ENCODE data around the gene SMURF1.
"Not testable (repeated sequence)": the region's sequence is repeated elsewhere in the genome, so short reads cannot be mapped to it uniquely, and the experiment has no call there.

SMURF1 gene

GRCh38 chr7:99143853-99144672 is at the start of gene SMURF1:
Gene SMURF1 (minus strand): TSS chr7:99144108. CDS start chr7:99143780, 328 bp downstream.
- peak; percentile 31 to 61 (median 53) for DNase-seq (ENCODE audit: low read depth in 3 of 3, low spot score in 1 of 3)

GRCh38 chr7:99191869-99192596 is 48.1 kb upstream of the SMURF1 start:
- no peak for DNase-seq (ENCODE audit: low read depth in 3 of 3, low spot score in 1 of 3)

GRCh38 chr7:99190359-99191009 is 46.6 kb upstream of the SMURF1 start:
- DNase-seq (ENCODE audit: low read depth in 3 of 3, low spot score in 1 of 3): no peak

GRCh38 chr7:99189222-99189621 is 45.3 kb upstream of the SMURF1 start:
- no peak for DNase-seq (ENCODE audit: low read depth in 3 of 3, low spot score in 1 of 3)

- no peak for DNase-seq (ENCODE audit: low read depth in 3 of 3, low spot score in 1 of 3)
These were observed 44.3 kb upstream of the SMURF1 start for GRCh38 chr7:99188221-99188620.

- no peak for DNase-seq (ENCODE audit: low read depth in 3 of 3, low spot score in 1 of 3)
These were observed 40.8 kb upstream of the SMURF1 start for GRCh38 chr7:99184532-99185218.

GRCh38 chr7:99180067-99180650 is 36.3 kb upstream of the SMURF1 start:
- DNase-seq (ENCODE audit: low read depth in 3 of 3, low spot score in 1 of 3): no peak

GRCh38 chr7:99177165-99177564 is 33.3 kb upstream of the SMURF1 start:
- no peak for DNase-seq (ENCODE audit: low read depth in 3 of 3, low spot score in 1 of 3)

- no peak for DNase-seq (ENCODE audit: low read depth in 3 of 3, low spot score in 1 of 3)
These were observed 29.9 kb upstream of the SMURF1 start for GRCh38 chr7:99173787-99174186.

GRCh38 chr7:99171731-99172130 is 27.8 kb upstream of the SMURF1 start:
- DNase-seq (ENCODE audit: low read depth in 3 of 3, low spot score in 1 of 3): no peak

GRCh38 chr7:99170730-99171074 is 26.8 kb upstream of the SMURF1 start:
- DNase-seq (ENCODE audit: low read depth in 3 of 3, low spot score in 1 of 3): no peak

- no peak for DNase-seq (ENCODE audit: low read depth in 3 of 3, low spot score in 1 of 3)
These were observed 26.3 kb upstream of the SMURF1 start for GRCh38 chr7:99170065-99170729.

- no peak for DNase-seq (ENCODE audit: low read depth in 3 of 3, low spot score in 1 of 3)
These were observed 23.2 kb upstream of the SMURF1 start for GRCh38 chr7:99167072-99167471.

- no peak for DNase-seq (ENCODE audit: low read depth in 3 of 3, low spot score in 1 of 3)
These were observed 21.9 kb upstream of the SMURF1 start for GRCh38 chr7:99165816-99166215.

- DNase-seq (ENCODE audit: low read depth in 3 of 3, low spot score in 1 of 3): not testable (repeated sequence)
These were observed 19.8 kb upstream of the SMURF1 start for GRCh38 chr7:99163669-99164068.

GRCh38 chr7:99156649-99157048 is 12.7 kb upstream of the SMURF1 start:
- DNase-seq (ENCODE audit: low read depth in 3 of 3, low spot score in 1 of 3): no peak

GRCh38 chr7:99155211-99155610 is 11.3 kb upstream of the SMURF1 start:
- DNase-seq (ENCODE audit: low read depth in 3 of 3, low spot score in 1 of 3): no peak

GRCh38 chr7:99146979-99147378 is 3.1 kb upstream of the SMURF1 start:
- DNase-seq (ENCODE audit: low read depth in 3 of 3, low spot score in 1 of 3): no peak

GRCh38 chr7:99143521-99143852 is 421 bp downstream of the SMURF1 start:
- DNase-seq (ENCODE audit: low read depth in 3 of 3, low spot score in 1 of 3): no peak

GRCh38 chr7:99142727-99143520 is 984 bp downstream of the SMURF1 start:
- DNase-seq (ENCODE audit: low read depth in 3 of 3, low spot score in 1 of 3): peak; percentile 70 to 76 (median 75)
